CD4-positive, CD25-positive, alpha-beta regulatory T cell (primary cell): ENCODE results near the gene AFF1. TPM values are rescaled to one million over a fixed set of nuclear protein-coding genes. Genes with fewer than 3 reads are reported as not detected.

Source experiments
- ATAC-seq, 2 donors: fragments of 150-1000 bp; cut with Tn5 transposase; one replicate each; pipeline ENCODE4 v1.10.0; 2021; ENCODE audit warnings: low read depth in 2 of 2, moderate number of reproducible peaks in 2 of 2, moderate library complexity in 1 of 2
- DNase-seq, 3 donors: peaks; one replicate each; pipeline versions ENCODE4 v3.0.0 to v3.0.0-alpha.2; 2012 to 2022; ENCODE audit warnings: mixed read lengths in 1 of 3
- H3K27ac ChIP-seq: one replicate; pipeline ENCODE4 v1.7.0; 2013; ENCODE audit warnings: mild to moderate bottlenecking, low read length; ENCODE audit not compliant: insufficient read depth, poor library complexity, severe bottlenecking
- H3K27me3 ChIP-seq: one replicate; pipeline ENCODE4 v1.7.0; 2013; ENCODE audit warnings: low read length; ENCODE audit not compliant: control insufficient read depth, insufficient read depth
- H3K36me3 ChIP-seq: one replicate; pipeline ENCODE4 v1.7.0; 2013; ENCODE audit warnings: mild to moderate bottlenecking, low read length, moderate library complexity; ENCODE audit not compliant: control insufficient read depth, insufficient read depth
- H3K4me1 ChIP-seq: 2 replicates; pipeline ENCODE4 v1.7.0; 2013; ENCODE audit warnings: mild to moderate bottlenecking, low read length; ENCODE audit not compliant: insufficient read depth, control insufficient read depth, poor library complexity, severe bottlenecking
- H3K4me3 ChIP-seq: one replicate; pipeline ENCODE4 v1.7.0; 2013; ENCODE audit warnings: low read depth, mild to moderate bottlenecking, low read length, moderate library complexity
- H3K9me3 ChIP-seq, 2 experiments: 1 replicate in 1 of 2; 2 replicates in 1 of 2; pipeline ENCODE4 v1.7.0; 2013; ENCODE audit warnings: low read length in 2 of 2, mild to moderate bottlenecking in 1 of 2, moderate library complexity in 1 of 2; ENCODE audit not compliant: control insufficient read depth in 2 of 2
- H3K27ac Mint-ChIP-seq, 3 donors: one replicate each; pipeline ENCODE4 v1.8.0; 2020 to 2022; ENCODE audit warnings: mild to moderate bottlenecking in 3 of 3, mixed read lengths in 3 of 3, moderate library complexity in 2 of 3
- H3K27me3 Mint-ChIP-seq: one replicate; pipeline ENCODE4 v1.8.0; 2022; ENCODE audit warnings: mild to moderate bottlenecking, mixed read lengths
- H3K36me3 Mint-ChIP-seq: one replicate; pipeline ENCODE4 v1.8.0; 2020; ENCODE audit warnings: mixed read lengths
- H3K4me1 Mint-ChIP-seq, 4 donors: one replicate each; pipeline ENCODE4 v1.8.0; 2020 to 2022; ENCODE audit warnings: mixed read lengths in 4 of 4, mild to moderate bottlenecking in 1 of 4
- H3K4me3 Mint-ChIP-seq, 4 donors: one replicate each; pipeline ENCODE4 v1.8.0; 2020 to 2022; ENCODE audit warnings: mild to moderate bottlenecking in 4 of 4, mixed read lengths in 4 of 4, moderate library complexity in 3 of 4
- H3K9me3 Mint-ChIP-seq, 7 donors: one replicate each; pipeline ENCODE4 v1.8.0; 2020 to 2022; ENCODE audit warnings: mixed read lengths in 7 of 7, mild to moderate bottlenecking in 3 of 7, moderate library complexity in 2 of 7
- polyA plus RNA-seq, 4 donors: library from polyadenylated mRNA; unstranded; fragments of 300-500 nt; fragmentation: Illumina TruSeq; gene quantifications; one replicate each; pipeline ENCODE4 v1.2.3, GENCODE V29; 2021
- total RNA-seq: library from RNA; stranded (reverse); gene quantifications from one replicate; pipeline ENCODE4 v1.2.3, GENCODE V29; 2022

The AFF1 gene
- total RNA-seq, result 122 TPM
- polyA plus RNA-seq, result 10 to 100 TPM; 18.1 to 43.3 (median 28.0) TPM

DNA sequence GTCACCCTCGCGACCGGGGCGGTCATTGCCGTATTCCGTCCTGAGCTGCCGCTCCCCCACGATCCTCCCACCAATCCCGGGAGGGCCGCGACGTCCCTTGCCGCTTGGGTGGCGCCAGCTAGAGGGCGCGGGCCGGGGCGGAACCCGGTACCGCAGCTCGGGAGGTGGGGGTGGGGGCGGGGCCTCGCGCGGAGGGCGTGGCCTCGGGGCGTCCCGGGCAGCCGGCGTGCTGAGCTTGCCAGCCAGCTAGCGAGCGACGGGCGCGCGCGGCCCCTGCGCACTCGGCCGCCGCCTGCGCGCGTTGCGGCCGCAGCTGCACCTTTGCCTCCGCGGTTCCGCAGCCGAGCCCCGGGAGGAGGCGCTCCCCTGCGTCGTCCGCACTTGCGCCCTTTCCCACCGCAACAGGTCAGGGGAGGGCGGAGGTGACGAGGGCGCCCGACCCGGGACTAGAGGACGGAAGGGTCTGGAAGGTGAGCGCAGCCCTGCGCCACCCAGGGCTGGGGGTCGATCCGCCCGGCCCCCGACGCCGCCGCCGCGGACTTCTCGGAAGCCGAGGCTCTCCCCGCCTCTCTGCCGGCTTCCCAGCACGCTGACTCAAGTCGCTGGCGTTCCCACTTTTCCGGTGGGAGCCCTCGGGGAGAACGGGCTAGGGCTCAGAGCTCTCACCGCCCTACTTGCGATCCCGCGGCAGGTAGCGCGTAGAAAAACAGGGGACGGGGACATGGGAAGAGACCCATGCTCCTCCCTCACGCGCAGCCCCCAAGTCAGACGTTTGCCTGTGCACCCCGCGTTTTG, at the start of gene AFF1:
AFF1 (plus strand) TSS at position 241 of the 795 bp plus-strand sequence. CDS start 13,523 bp downstream, outside the sequence.
- H3K4me3 Mint-ChIP-seq, result peak within 1 kb of the TSS; percentile 92 to 96 (median 95)
- peaks cover 8% of the 10 kb centered on the region for H3K27me3 Mint-ChIP-seq
- H3K27ac Mint-ChIP-seq, result peak within 1 kb of the TSS; percentile 93 to 97 (median 96)
- peaks cover 45% of the 10 kb centered on the region for H3K4me1 ChIP-seq
- peaks cover 5% of the 10 kb centered on the region for H3K36me3 Mint-ChIP-seq
- peaks cover 0 to 1% (median 0%) of the 10 kb centered on the region in 7 donors for H3K9me3 Mint-ChIP-seq
- peak within 1 kb of the TSS; percentile 82 for H3K27ac ChIP-seq
- ATAC-seq, result peak; percentile 74 to 76
- no peaks in the 10 kb centered on the region for H3K27me3 ChIP-seq
- H3K4me3 ChIP-seq, result peak within 1 kb of the TSS; percentile 90
- H3K9me3 ChIP-seq, result no peaks in the 10 kb centered on the region
- H3K4me1 Mint-ChIP-seq, result peaks cover 38 to 55% (median 47%) of the 10 kb centered on the region in 4 donors
- no peaks in the 10 kb centered on the region for H3K36me3 ChIP-seq
- peak; percentile 84 to 93 (median 86) for DNase-seq

GRCh38 chr4:86890790-86891189, 44.0 kb upstream of the AFF1 start:
- Mint-ChIP-seq H3K9me3 (peaks cover 0 to 4% (median 0%) of the 10 kb centered on the region in 7 donors), H3K4me3 (peak overlapping the region in 1 of 4 donors; percentile 29), H3K36me3 (peaks cover 4% of the 10 kb centered on the region), H3K27me3 (peaks cover 35% of the 10 kb centered on the region), H3K27ac (no peak overlapping the region), H3K4me1 (peaks cover 0 to 17% (median 8%) of the 10 kb centered on the region in 4 donors)
- DNase-seq (no peak), ATAC-seq (no peak)
- Histone ChIP-seq H3K4me3 (no peak overlapping the region), H3K36me3 (no peaks in the 10 kb centered on the region), H3K9me3 (no peaks in the 10 kb centered on the region), H3K4me1 (peaks cover 14% of the 10 kb centered on the region), H3K27me3 (peaks cover 21% of the 10 kb centered on the region), H3K27ac (no peak overlapping the region)

DNA sequence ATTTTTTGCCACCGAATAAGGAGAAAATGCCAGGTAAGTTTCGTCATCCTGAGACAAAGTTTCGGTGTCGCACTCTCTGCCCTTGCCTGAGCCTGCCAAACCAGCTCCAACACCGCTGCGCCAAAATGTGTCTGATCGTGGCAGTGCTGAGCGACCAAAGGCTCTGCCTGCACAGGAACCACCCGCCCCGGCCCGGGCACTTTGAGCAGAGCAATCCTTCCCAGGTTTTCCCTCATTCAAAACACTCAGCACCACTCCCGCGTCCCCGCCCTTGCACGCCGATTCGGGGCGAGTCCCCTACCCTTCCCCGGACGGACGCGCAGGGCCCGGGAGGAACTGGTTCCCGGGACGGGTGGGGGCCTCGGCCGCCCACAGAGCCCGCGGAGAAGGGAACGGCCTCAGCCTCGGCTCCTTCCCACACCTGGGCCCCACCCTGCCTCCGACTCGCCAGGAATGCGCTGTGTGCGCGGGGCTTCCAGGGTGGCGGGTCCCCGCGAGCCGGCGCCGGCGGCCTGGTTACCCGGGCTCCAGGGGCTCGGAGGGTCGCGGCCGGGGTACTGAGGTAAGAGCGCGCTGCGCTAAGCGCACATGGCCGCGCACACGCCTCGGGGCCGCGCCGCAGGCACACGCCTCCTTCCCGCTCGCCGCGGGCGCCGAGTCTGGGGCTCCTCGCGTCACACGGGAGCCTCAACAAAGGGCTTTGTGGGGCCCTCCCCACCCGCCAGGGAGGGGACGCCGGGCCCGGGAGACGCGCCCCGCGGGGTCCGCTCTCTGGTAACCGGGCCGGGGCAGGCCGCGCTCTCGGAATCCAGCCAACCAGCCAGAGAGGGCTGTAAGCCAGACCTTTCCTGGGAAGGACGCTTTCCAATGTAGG, 42.8 kb upstream of the AFF1 start, which contains the start of gene C4orf36:
C4orf36 (minus strand) TSS at position 661 of the 874 bp plus-strand sequence. CDS start 902 bp downstream, outside the sequence.
- no peaks in the 10 kb centered on the region for H3K9me3 ChIP-seq
- peak within 1 kb of the TSS in 1 of 3 donors; percentile 42 for H3K27ac Mint-ChIP-seq
- H3K27ac ChIP-seq, result no peak within 1 kb of the TSS
- H3K9me3 Mint-ChIP-seq, result peaks cover 0 to 4% (median 0%) of the 10 kb centered on the region in 7 donors
- H3K4me1 ChIP-seq, result peaks cover 14% of the 10 kb centered on the region
- ATAC-seq, result peak; percentile 35 to 51
- H3K27me3 Mint-ChIP-seq, result peaks cover 35% of the 10 kb centered on the region
- no peaks in the 10 kb centered on the region for H3K36me3 ChIP-seq
- peaks cover 21% of the 10 kb centered on the region for H3K27me3 ChIP-seq
- peak in 2 of 3 donors; percentile 7 to 18 for DNase-seq
- peaks cover 0 to 17% (median 8%) of the 10 kb centered on the region in 4 donors for H3K4me1 Mint-ChIP-seq
- H3K4me3 Mint-ChIP-seq, result peak within 1 kb of the TSS; percentile 29 to 85 (median 57)
- peaks cover 4% of the 10 kb centered on the region for H3K36me3 Mint-ChIP-seq
- no peak within 1 kb of the TSS for H3K4me3 ChIP-seq

- peaks cover 0 to 4% (median 0%) of the 10 kb centered on the region in 7 donors for H3K9me3 Mint-ChIP-seq
- no peak for DNase-seq
- ATAC-seq, result no peak
Observed at GRCh38 chr4:86892636-86892960, 42.2 kb upstream of the AFF1 start.

DNA sequence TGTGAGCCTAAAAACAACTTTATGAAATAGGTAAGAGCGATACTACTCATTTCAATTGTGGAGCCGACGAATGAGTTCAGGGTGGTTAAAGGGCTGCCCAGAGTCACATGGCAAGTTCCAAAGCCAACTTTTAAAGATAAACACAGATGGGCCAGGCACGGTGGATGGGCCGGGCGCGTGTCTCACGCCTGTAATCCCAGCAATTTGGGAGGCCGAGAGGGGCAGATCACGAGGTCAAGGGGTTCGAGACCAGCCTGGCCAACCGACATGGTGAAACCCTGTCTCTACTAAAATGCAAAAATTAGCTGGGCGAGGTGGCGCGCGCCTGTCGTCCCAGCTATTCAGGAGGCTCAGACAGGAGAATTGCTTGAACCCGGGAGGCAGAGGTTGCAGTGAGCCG, 41.7 kb upstream of the AFF1 start:
- DNase-seq, result no peak
- Histone ChIP-seq H3K4me1 (peaks cover 14% of the 10 kb centered on the region), H3K9me3 (no peaks in the 10 kb centered on the region), H3K27me3 (peaks cover 18% of the 10 kb centered on the region), H3K36me3 (no peaks in the 10 kb centered on the region), H3K27ac (no peak overlapping the region), H3K4me3 (no peak overlapping the region)
- peak overlapping the region in 1 of 4 donors; percentile 27 for H3K4me3 Mint-ChIP-seq
- peaks cover 0 to 2% (median 0%) of the 10 kb centered on the region in 7 donors for H3K9me3 Mint-ChIP-seq
- H3K36me3 Mint-ChIP-seq, result no peaks in the 10 kb centered on the region
- peaks cover 0 to 17% (median 8%) of the 10 kb centered on the region in 4 donors for H3K4me1 Mint-ChIP-seq
- no peak overlapping the region for H3K27ac Mint-ChIP-seq
- peaks cover 35% of the 10 kb centered on the region for H3K27me3 Mint-ChIP-seq
- ATAC-seq, result no peak

More at GRCh38 chr4:86892636-86892960, 42.2 kb upstream of the AFF1 start:
- Histone ChIP-seq H3K27ac (no peak overlapping the region), H3K4me3 (no peak overlapping the region), H3K27me3 (peaks cover 21% of the 10 kb centered on the region), H3K9me3 (no peaks in the 10 kb centered on the region), H3K36me3 (no peaks in the 10 kb centered on the region), H3K4me1 (peaks cover 14% of the 10 kb centered on the region)
- H3K27ac Mint-ChIP-seq, result peak overlapping the region in 1 of 3 donors; percentile 42
- peaks cover 0 to 17% (median 8%) of the 10 kb centered on the region in 4 donors for H3K4me1 Mint-ChIP-seq
- peaks cover 3% of the 10 kb centered on the region for H3K36me3 Mint-ChIP-seq
- H3K27me3 Mint-ChIP-seq, result peaks cover 35% of the 10 kb centered on the region
- H3K4me3 Mint-ChIP-seq, result peak overlapping the region in 3 of 4 donors; percentile 36 to 85 (median 78)

DNA sequence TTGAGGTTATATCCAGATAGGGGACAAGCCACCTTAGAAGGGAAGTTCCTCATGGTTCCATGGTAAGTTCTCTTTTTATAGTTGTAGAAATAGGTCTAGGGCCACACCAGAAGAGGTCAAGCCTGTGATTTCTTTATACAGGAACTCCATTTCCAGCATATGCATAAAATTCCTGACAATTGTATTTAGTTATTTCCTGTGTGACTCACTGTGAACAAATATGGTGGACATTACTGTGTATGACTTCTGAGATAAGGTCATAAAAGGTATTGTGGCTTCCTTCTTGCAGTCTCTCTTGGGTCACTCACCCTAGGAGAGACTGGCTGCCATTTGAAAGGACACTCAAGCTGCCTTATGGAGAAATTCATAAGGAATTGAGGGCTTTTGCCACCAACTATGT, 40.4 kb upstream of the AFF1 start:
- H3K36me3 ChIP-seq, result no peaks in the 10 kb centered on the region
- H3K27me3 Mint-ChIP-seq, result peaks cover 30% of the 10 kb centered on the region

GRCh38 chr4:86895692-86896488, 38.9 kb upstream of the AFF1 start:
- Mint-ChIP-seq H3K27me3 (peaks cover 20% of the 10 kb centered on the region), H3K9me3 (no peaks in the 10 kb centered on the region), H3K4me1 (peaks cover 0 to 15% (median 8%) of the 10 kb centered on the region in 4 donors), H3K4me3 (no peak overlapping the region), H3K27ac (no peak overlapping the region), H3K36me3 (no peaks in the 10 kb centered on the region)
- DNase-seq (peak in 2 of 3 donors; percentile 32 to 62), ATAC-seq (no peak)
- H3K4me1 ChIP-seq, result peaks cover 14% of the 10 kb centered on the region
- no peak overlapping the region for H3K4me3 ChIP-seq
- H3K36me3 ChIP-seq, result no peaks in the 10 kb centered on the region
- peaks cover 10% of the 10 kb centered on the region for H3K27me3 ChIP-seq
- H3K9me3 ChIP-seq, result no peaks in the 10 kb centered on the region
- H3K27ac ChIP-seq, result no peak overlapping the region

More for the DNA sequence above, 40.4 kb upstream of the AFF1 start:
- H3K4me1 ChIP-seq, result peaks cover 14% of the 10 kb centered on the region
- no peak overlapping the region for H3K4me3 ChIP-seq
- no peak for DNase-seq
- no peak overlapping the region for H3K4me3 Mint-ChIP-seq
- H3K9me3 Mint-ChIP-seq, result peaks cover 0 to under 1% (median 0%) of the 10 kb centered on the region in 7 donors
- no peak for ATAC-seq
- no peaks in the 10 kb centered on the region for H3K9me3 ChIP-seq
- no peak overlapping the region for H3K27ac Mint-ChIP-seq
- H3K27me3 ChIP-seq, result peaks cover 15% of the 10 kb centered on the region
- no peak overlapping the region for H3K27ac ChIP-seq
- peaks cover 0 to 17% (median 8%) of the 10 kb centered on the region in 4 donors for H3K4me1 Mint-ChIP-seq
- no peaks in the 10 kb centered on the region for H3K36me3 Mint-ChIP-seq
